Gastrocnemius medialis (tissue), 4 donors: ENCODE data around the gene EME2.

Experiments
- POLR2A ChIP-seq, 2 donors: fragments of 450-650 bp; IDR thresholded peaks; one replicate each; pipeline ENCODE4 v1.6.1; 2017; ENCODE audit warnings: antibody characterized with exemption in 2 of 2, mild to moderate bottlenecking in 2 of 2, moderate library complexity in 2 of 2
- TF ChIP-seq, protein P1 (sequence below), 5 experiments: fragments of 450-650 bp in 3 of 5; fragments of 200-600 bp in 2 of 5; sonication (generic) in 2 of 5; IDR thresholded peaks in 4 of 5; conservative IDR thresholded peaks in 1 of 5; 1 replicate in 4 of 5; 2 replicates in 1 of 5; pipeline ENCODE4 v1.5.1; 2016 to 2019; ENCODE audit warnings: antibody characterized with exemption in 5 of 5, mild to moderate bottlenecking in 3 of 5, moderate library complexity in 3 of 5

DNA sequence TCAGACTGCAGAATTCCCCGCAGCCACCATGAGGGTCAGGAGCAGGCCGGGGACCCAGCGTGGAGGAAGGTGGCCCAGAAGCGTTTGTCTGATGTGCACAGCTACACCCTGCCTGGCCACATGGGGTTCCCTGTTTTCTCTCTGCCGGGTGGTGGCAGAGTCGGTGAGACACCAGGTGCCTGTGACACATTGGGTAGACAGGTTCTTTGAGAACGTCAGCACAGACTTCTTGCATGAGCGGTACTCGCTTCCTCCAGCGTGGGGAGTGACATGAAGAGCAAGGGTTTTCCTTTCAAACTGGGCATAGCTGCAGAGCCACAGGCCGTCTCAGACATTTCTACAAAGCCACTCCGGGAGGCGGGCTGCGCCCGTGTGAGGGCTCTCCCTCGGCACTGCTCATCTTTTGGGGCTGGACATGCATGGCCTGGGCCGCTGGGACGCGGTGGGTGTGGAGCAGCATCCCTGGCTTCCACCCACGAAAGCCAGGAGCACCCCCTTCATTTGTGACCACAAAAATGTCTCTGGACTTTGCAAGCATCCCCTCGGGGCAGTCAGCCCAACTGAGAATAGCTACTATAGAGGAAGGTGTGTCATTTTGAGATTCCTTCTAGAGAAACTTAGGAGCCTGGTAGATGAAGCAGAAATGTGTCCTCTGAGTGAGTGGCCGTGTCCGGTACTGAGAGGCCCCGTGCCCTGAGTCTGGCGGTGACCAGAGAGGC, 27.3 kb upstream of the EME2 start:
- TF ChIP-seq POLR2A (IDR thresholded peaks at IDR 0.05): no peak
- TF ChIP-seq, protein P1, sequence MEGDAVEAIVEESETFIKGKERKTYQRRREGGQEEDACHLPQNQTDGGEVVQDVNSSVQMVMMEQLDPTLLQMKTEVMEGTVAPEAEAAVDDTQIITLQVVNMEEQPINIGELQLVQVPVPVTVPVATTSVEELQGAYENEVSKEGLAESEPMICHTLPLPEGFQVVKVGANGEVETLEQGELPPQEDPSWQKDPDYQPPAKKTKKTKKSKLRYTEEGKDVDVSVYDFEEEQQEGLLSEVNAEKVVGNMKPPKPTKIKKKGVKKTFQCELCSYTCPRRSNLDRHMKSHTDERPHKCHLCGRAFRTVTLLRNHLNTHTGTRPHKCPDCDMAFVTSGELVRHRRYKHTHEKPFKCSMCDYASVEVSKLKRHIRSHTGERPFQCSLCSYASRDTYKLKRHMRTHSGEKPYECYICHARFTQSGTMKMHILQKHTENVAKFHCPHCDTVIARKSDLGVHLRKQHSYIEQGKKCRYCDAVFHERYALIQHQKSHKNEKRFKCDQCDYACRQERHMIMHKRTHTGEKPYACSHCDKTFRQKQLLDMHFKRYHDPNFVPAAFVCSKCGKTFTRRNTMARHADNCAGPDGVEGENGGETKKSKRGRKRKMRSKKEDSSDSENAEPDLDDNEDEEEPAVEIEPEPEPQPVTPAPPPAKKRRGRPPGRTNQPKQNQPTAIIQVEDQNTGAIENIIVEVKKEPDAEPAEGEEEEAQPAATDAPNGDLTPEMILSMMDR (IDR thresholded peaks at IDR 0.05 in 4 of 5, conservative IDR thresholded peaks at IDR 0.05 in 1 of 5): no peak
